Left ventricle myocardium superior (tissue), 1 donor: ENCODE data around the gene UROD. TPM values are rescaled to one million over a fixed set of nuclear protein-coding genes. Genes with fewer than 3 reads are reported as not detected.
"Not testable (repeated sequence)": the region's sequence is repeated elsewhere in the genome, so short reads cannot be mapped to it uniquely, and the experiment has no call there.

ENCODE experiments used
- ATAC-seq: fragments of 200-7000 bp; cut with Tn5 transposase; one replicate; pipeline ENCODE4 v1.9.1; 2020; ENCODE audit warnings: mild to moderate bottlenecking, moderate library complexity
- DNase-seq: peaks from one replicate; pipeline ENCODE4 v3.0.0-alpha.2; 2020
- intact Hi-C: fragments of 100-400 bp; cut with micrococcal nuclease; formaldehyde crosslinking; loops from one replicate; pipeline ENCODE4 v1.11.0; 2022
- total RNA-seq: library from RNA; stranded (reverse); fragmentation: NEBNext Ultra II Directional; extraction: Animal tissue kit (Norgen Biotek cat#: 25700); gene quantifications from one replicate; pipeline ENCODE4 v1.2.1, GENCODE V29; 2021
- donor health status: DM: no; HTN: yes; CAD: no; lungs with severe emphysema.

Gene UROD
- total RNA-seq, 1 donor from 2014 or later, result 84.8 TPM

- intact Hi-C loops, result no loop called here
- DNase-seq (no peak), ATAC-seq (no peak)
Observed at GRCh38 chr1:45032837-45033236, 20.8 kb downstream of the UROD start.

DNA sequence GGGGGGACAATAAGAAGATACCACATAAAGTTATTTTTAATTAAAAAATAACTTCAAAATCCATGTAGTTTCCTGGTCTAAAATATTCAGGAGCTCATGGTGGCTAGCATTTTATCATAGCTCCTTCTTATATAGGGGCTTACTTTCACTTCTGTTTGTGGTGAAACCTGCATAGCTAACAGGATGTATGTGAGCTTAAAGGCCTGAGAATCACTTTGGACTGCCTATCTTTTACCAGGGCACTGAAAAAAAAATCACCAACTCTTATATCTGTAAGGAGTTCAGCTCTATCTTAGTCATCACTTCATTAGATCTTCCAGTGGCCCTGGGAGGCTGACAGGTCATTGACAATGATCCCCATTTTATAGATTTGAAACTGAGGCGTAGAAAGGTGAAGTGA is 21.3 kb downstream of the UROD start:
- DNase-seq (no peak), ATAC-seq (no peak)
- intact Hi-C loops, result no loop called here

DNA sequence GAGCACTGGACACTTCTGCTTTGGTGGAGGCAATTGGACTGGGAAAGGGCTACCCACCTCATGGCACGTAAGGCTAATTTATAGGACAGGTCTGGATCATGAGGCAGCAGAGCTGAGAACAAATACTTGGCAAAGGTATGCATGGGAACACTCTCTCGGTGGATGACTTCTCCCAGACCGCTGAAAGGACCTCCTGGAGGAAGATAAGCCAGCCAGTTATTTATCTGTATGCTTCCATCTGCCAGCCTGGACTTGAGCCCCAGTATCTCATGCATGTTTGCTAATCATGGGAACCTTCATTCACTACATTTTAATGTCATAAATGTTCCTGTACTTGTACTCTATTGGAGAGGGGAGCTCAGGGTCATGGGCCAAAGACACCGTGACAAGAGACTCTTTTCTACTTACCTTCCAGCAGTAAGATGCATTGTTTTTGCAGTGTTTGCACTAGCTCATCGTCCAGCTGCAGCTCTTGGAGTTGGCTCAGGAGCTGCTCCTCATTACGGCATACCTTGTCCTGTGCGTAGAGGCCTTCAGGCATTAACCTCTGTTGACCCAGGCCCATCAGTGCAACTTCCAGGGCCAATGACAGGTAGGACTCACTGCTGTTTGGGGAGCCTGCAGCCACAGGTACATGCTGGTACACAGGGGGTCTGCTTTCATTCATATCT is 23.7 kb downstream of the UROD start:
- ATAC-seq (no peak), DNase-seq (no peak)
- intact Hi-C loops, result no loop called here

DNA sequence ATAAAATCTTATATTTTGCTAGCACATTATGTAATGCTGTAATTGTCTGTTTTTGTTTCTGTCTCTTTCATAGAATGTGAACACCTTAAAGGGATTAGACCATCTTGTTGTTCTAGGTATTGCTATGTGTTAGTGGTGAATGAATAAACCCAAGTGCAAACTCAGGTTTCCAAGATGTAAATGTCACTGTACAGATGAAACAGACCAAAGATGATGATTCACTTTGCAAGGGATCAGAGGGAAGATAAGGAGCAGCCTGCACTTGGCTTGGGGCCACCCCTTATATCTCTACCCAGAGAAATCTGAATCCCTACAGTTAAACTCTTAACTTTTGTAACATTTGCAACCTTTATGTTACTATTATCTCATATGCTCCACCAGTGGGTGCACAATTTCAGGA is 25.4 kb downstream of the UROD start:
- intact Hi-C loops, result no loop called here
- no peak for DNase-seq
- no peak for ATAC-seq

DNA sequence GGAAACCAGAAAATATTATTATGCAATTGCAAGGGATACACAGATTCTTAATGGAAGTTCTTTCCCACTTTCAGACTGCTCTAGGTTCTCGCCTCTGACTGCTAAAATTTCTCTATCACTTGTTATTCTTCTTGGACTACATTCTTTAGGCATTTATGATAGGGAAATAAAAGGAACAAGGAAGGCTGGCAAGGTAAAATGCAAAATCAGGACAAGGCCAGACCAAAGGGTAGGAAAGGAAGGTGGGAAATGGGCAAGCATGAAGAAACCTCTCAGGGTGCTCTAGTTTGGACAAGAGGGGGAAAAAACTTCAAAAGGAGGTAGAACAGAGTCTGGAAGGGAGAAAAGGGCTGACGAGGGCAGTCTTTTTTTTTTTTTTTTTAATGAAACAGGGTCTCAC is 26.2 kb downstream of the UROD start:
- intact Hi-C loops, result no loop called here
- DNase-seq (no peak), ATAC-seq (no peak)

- DNase-seq (no peak), ATAC-seq (no peak)
- intact Hi-C loops, result no loop called here
Observed at GRCh38 chr1:45038661-45039364, 26.8 kb downstream of the UROD start.

DNA sequence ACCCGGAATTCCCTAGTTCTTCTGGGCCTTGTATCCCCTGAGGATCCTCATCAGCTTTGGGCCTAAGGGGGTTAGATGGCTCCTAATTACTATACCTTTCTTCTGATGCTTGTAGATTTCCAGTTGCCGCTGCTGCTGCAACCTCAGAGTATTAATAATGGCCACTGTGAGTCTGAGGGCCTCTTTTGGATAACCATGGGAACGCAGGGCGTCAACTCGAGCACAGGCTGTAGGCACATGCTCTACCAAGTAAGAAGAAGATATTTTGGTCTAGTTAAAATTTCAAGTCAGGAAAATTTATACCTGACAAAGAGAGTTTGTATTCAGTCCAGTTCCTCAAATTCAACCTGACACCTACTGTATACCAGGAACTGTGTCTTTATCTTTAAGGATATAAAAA is 28.2 kb downstream of the UROD start:
- ATAC-seq (no peak), DNase-seq (no peak)
- intact Hi-C loops, result no loop called here

GRCh38 chr1:45043094-45043493 is 31.0 kb downstream of the UROD start:
- DNase-seq, result no peak
- intact Hi-C loops, result no loop called here
- no peak for ATAC-seq

DNA sequence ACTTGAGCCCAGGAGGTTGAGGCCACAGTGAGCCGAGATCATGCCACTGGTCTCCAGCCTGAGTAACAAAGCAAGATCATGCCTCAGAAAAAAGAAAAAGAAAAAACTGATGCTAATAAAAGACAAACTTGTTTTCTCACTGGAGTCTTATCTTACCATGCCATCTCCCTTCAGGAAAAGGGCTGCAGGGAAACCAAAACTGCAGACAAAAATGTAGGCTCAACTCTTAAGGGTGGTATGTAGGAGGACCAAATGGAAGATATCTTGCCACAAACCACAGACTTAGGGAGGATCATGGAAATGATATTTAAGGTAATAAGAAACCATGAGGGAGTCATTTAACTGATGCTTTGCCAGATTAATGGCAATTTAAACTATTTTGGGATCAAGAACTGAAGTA is 32.9 kb downstream of the UROD start:
- ATAC-seq (no peak), DNase-seq (no peak)
- intact Hi-C loops, result no loop called here

DNA sequence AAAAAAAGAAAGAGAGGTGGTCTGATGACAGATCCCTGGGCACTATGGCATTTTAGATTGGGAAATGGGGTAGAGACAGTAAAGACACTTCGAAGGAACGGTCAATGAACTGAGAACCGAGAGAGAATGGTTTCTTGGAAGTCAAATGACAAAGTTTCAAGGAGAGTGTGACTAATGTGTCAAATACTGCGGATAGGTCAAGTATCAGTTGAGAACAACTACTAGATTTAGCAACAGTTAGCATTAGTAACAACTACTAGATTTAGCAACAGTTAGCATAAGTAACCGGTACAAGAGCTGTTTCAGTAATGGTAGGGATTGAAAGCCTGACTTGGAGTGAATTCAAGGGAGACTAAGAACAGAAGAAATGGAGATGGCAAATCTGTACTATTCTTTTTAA is 35.0 kb downstream of the UROD start:
- DNase-seq (no peak), ATAC-seq (no peak)
- intact Hi-C loops, result no loop called here

- no peak for ATAC-seq
- no peak for DNase-seq
- intact Hi-C loops, result no loop called here
Observed at GRCh38 chr1:45051005-45051772, 39.1 kb downstream of the UROD start.

DNA sequence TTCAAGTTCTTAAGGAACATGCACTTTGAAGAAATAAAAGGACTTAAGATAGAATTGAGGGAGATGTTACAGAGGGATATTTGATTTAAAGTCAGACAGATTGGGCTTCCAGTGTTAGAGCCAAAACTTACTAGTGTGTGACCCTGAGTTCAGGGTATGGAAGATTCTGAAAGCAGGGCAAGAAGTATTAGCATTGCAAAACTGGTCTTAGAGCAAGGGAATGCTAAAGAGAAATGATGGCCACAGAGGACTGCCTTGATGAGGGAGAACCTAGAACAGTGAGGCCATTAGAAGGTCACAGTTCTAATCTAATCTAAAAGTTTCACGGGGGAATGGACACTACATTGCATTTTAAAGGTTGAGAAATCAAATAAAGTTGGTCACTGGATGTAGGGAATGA is 45.5 kb downstream of the UROD start:
- intact Hi-C loops, result no loop called here
- no peak for DNase-seq
- no peak for ATAC-seq

DNA sequence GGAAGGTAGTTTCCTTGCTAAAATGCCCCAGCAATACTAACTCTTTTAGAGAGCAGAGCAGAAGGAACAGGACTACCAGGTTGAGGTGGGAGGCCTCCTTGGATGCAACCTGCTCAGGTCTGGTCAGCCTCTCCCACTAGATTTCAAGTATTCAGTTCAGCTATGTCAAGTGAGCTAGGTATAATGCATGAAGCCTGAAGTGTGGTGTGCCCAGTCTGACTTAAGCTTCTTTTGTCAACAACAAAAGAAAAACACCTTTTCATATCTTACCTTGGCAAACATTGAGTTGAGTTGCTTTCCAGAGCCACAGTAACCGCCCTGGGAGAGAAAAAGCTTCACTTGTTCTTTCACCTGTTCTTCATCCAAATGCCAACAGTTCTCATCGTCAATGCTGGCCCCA is 47.8 kb downstream of the UROD start:
- DNase-seq (no peak), ATAC-seq (no peak)
- intact Hi-C loops, result no loop called here

DNA sequence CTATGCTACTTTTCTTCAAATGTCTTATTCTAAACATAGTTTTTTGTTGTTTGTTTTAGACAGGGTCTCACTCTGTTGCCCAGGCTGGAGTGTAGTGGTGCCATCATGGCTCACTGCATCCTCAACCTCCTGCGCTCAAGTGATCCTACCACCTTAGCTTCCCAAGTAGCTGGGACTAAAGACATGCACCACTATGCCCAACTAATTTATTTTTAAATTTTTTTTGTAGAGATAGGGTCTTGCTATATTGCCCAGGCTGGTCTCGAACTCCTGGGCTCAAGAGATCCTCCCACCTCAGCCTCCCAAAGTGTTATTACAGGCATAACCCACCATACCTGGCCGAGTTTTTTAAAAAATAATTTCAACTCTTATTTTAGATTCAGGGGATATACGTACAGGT is 50.4 kb downstream of the UROD start:
- intact Hi-C loops, ATAC-seq, DNase-seq: not testable (repeated sequence)

- intact Hi-C loops, result no loop called here
- DNase-seq (no peak), ATAC-seq (no peak)
Observed at GRCh38 chr1:45065083-45065482, 53.0 kb downstream of the UROD start.

Other genes starting within 250 kb of the UROD start
- 727 TPM for gene RPS8, start 236.7 kb upstream of the UROD start, total RNA-seq
- 0.12 TPM for gene BEST4, start 224.1 kb upstream of the UROD start, total RNA-seq
- 7.5 TPM for gene PLK3, start 211.9 kb upstream of the UROD start, total RNA-seq
- 0.35 TPM for gene DYNLT4, start 204.9 kb upstream of the UROD start, total RNA-seq
- 2.5 TPM for gene BTBD19, start 203.7 kb upstream of the UROD start, total RNA-seq
- gene PTCH2, start 169.0 kb upstream of the UROD start, total RNA-seq, result 0.40 TPM
- gene EIF2B3, start 25.7 kb upstream of the UROD start, total RNA-seq, result 41.5 TPM
- gene HECTD3, start 930 bp upstream of the UROD start, total RNA-seq, result 23.7 TPM
- gene ZSWIM5, start 194.4 kb downstream of the UROD start, total RNA-seq, result 0.84 TPM